Measurements from ENCODE around the gene TAC3. TPM values are rescaled to one million over a fixed set of nuclear protein-coding genes. Genes with fewer than 3 reads are reported as not detected.
"Not testable (repeated sequence)": the region's sequence is repeated elsewhere in the genome, so short reads cannot be mapped to it uniquely, and the experiment has no call there.

The TAC3 gene
- total RNA-seq, 1 experiment from 2014 or later = 3.1 TPM

GRCh38 chr12:56987551-56988053 lies 28.7 kb downstream of the TAC3 start:
- peaks cover 5% of the 10 kb centered on the region for H3K36me3 Mint-ChIP-seq (ENCODE audit: insufficient read depth, unreplicated experiment)
- H3K36me3 ChIP-seq (ENCODE audit: control insufficient read depth, insufficient read depth, low read length) = no peaks in the 10 kb centered on the region
- peak; percentile 88 to 90 for TF ChIP-seq CTCF (IDR thresholded peaks at IDR 0.05; ENCODE audit: insufficient read depth in 1 of 2, low read depth in 1 of 2, low read length in 1 of 2, severe bottlenecking in 1 of 2, unreplicated experiment in 1 of 2)
- no TSS peak for BruUV-seq (replicated peaks)
- POLR2A ChIA-PET = no interaction called here
- no peaks in the 10 kb centered on the region for H3K27me3 ChIP-seq (replicated peaks; ENCODE audit: control insufficient read depth, insufficient read depth, low read length)
- no peaks in the 10 kb centered on the region for H3K27me3 Mint-ChIP-seq (ENCODE audit: insufficient read depth, unreplicated experiment)
- H3K4me1 Mint-ChIP-seq (ENCODE audit: low read depth, unreplicated experiment) = peaks cover 20% of the 10 kb centered on the region
- no peak overlapping the region for H3K27ac Mint-ChIP-seq (ENCODE audit: unreplicated experiment)
- no peaks in the 10 kb centered on the region for H3K9me3 Mint-ChIP-seq (ENCODE audit: unreplicated experiment)
- H3K4me3 Mint-ChIP-seq (ENCODE audit: unreplicated experiment) = no peak overlapping the region
- DNase-seq = peak; percentile 67 to 80
- H3K4me1 ChIP-seq = peaks cover 15% of the 10 kb centered on the region
- CTCF ChIA-PET = interaction anchor here (0.8 to 2.6 kb wide), 5 partner anchors 13 to 196 kb away, joined by 3 to 20 read pairs (median 4); no protein-coding TSS in a partner anchor
- intact Hi-C loops (cut with micrococcal nuclease; ENCODE audit: unreplicated experiment) = loop anchor here (1.0 to 2.0 kb wide), 3 partner anchors 40 to 231 kb away; no protein-coding TSS in a partner anchor
- H3K4me3 ChIP-seq (ENCODE audit: low read depth, low read length) = no peak overlapping the region
- no peaks in the 10 kb centered on the region for H3K9me3 ChIP-seq

GRCh38 chr12:56987011-56987410 lies 29.3 kb downstream of the TAC3 start:
- no peak for DNase-seq
- Mint-ChIP-seq H3K4me3 (ENCODE audit: unreplicated experiment) (no peak overlapping the region), H3K27me3 (ENCODE audit: insufficient read depth, unreplicated experiment) (no peaks in the 10 kb centered on the region), H3K9me3 (ENCODE audit: unreplicated experiment) (no peaks in the 10 kb centered on the region), H3K4me1 (ENCODE audit: low read depth, unreplicated experiment) (peaks cover 20% of the 10 kb centered on the region), H3K27ac (ENCODE audit: unreplicated experiment) (no peak overlapping the region), H3K36me3 (ENCODE audit: insufficient read depth, unreplicated experiment) (peaks cover 5% of the 10 kb centered on the region)
- CTCF ChIA-PET = interaction anchor here (0.9 to 2.6 kb wide), 4 partner anchors 14 to 196 kb away, joined by 3 to 20 read pairs (median 9); no protein-coding TSS in a partner anchor
- BruUV-seq (replicated peaks) = no TSS peak
- H3K36me3 ChIP-seq (ENCODE audit: control insufficient read depth, insufficient read depth, low read length) = no peaks in the 10 kb centered on the region
- H3K4me1 ChIP-seq = peaks cover 15% of the 10 kb centered on the region
- no peak for TF ChIP-seq CTCF (IDR thresholded peaks at IDR 0.05; ENCODE audit: insufficient read depth in 1 of 2, low read depth in 1 of 2, low read length in 1 of 2, severe bottlenecking in 1 of 2, unreplicated experiment in 1 of 2)
- H3K4me3 ChIP-seq (ENCODE audit: low read depth, low read length) = no peak overlapping the region
- no peaks in the 10 kb centered on the region for H3K9me3 ChIP-seq
- POLR2A ChIA-PET = no interaction called here
- no peaks in the 10 kb centered on the region for H3K27me3 ChIP-seq (replicated peaks; ENCODE audit: control insufficient read depth, insufficient read depth, low read length)
- intact Hi-C loops (cut with micrococcal nuclease; ENCODE audit: unreplicated experiment) = loop anchor here (1.0 to 2.0 kb wide), 3 partner anchors 40 to 230 kb away; no protein-coding TSS in a partner anchor

GRCh38 chr12:56985714-56986113 lies 30.6 kb downstream of the TAC3 start:
- POLR2A ChIA-PET = interaction anchor here (0.5 to 0.9 kb wide), 3 partner anchors 32 to 297 kb away, joined by 3 read pairs; partner anchors contain the start of gene NACA

More at GRCh38 chr12:56985714-56986113, 30.6 kb downstream of the TAC3 start:
- H3K9me3 ChIP-seq; H3K36me3 ChIP-seq (ENCODE audit: control insufficient read depth, insufficient read depth, low read length); H3K36me3 Mint-ChIP-seq (ENCODE audit: insufficient read depth, unreplicated experiment); H3K27me3 Mint-ChIP-seq (ENCODE audit: insufficient read depth, unreplicated experiment); H3K4me3 ChIP-seq (ENCODE audit: low read depth, low read length); H3K9me3 Mint-ChIP-seq (ENCODE audit: unreplicated experiment); BruUV-seq (replicated peaks); H3K27me3 ChIP-seq (replicated peaks; ENCODE audit: control insufficient read depth, insufficient read depth, low read length); H3K4me3 Mint-ChIP-seq (ENCODE audit: unreplicated experiment): not testable (repeated sequence)
- H3K4me1 ChIP-seq = peaks cover 15% of the 10 kb centered on the region
- intact Hi-C loops (cut with micrococcal nuclease; ENCODE audit: unreplicated experiment) = loop anchor here (2.0 kb wide), 1 partner anchor 229 kb away; no protein-coding TSS in a partner anchor
- CTCF ChIA-PET = interaction anchor here (0.6 to 0.7 kb wide), 5 partner anchors 16 to 362 kb away, joined by 3 to 14 read pairs (median 3); no protein-coding TSS in a partner anchor
- H3K27ac Mint-ChIP-seq (ENCODE audit: unreplicated experiment) = peak overlapping the region; percentile 65
- DNase-seq = peak; percentile 67 to 84
- peaks cover 20% of the 10 kb centered on the region for H3K4me1 Mint-ChIP-seq (ENCODE audit: low read depth, unreplicated experiment)

Data from Caco-2 (cell line).